Measurements from ENCODE around the gene RAD51B. TPM values are rescaled to one million over a fixed set of nuclear protein-coding genes. Genes with fewer than 3 reads are reported as not detected.

Gene RAD51B
- total RNA-seq, 1 experiment from 2014 or later: 16.7 TPM

- Histone ChIP-seq H2BK15ac (ENCODE audit: low read depth, low read length) (no peak overlapping the region), H3K79me2 (ENCODE audit: insufficient read depth, low read length) (no peaks in the 10 kb centered on the region), H2BK20ac (ENCODE audit: low read depth, low read length, poor library complexity, severe bottlenecking) (no peak overlapping the region), H4K5ac (ENCODE audit: insufficient read length, low read depth, low read length) (no peak overlapping the region), H4K20me1 (ENCODE audit: control insufficient read depth, insufficient read depth, insufficient read length) (no peaks in the 10 kb centered on the region), H3T11ph (ENCODE audit: low read length) (no peak overlapping the region), H2BK5ac (ENCODE audit: insufficient read length, low read length) (no peak overlapping the region), H4K8ac (replicated peaks; ENCODE audit: insufficient read length, low read depth, low read length) (no peak overlapping the region), H3K27ac (ENCODE audit: insufficient read length, low read depth, low read length) (no peak overlapping the region), H2BK120ac (ENCODE audit: low read depth, low read length, poor library complexity, severe bottlenecking) (no peak overlapping the region), H3K9ac (ENCODE audit: extremely low read depth, insufficient read length, low read length) (no peak overlapping the region), H3K4ac (ENCODE audit: low read depth, low read length) (no peak overlapping the region), H2AK5ac (ENCODE audit: insufficient read length, low read length) (no peak overlapping the region), H4K91ac (ENCODE audit: insufficient read length, low read depth, low read length) (no peak overlapping the region), H3K18ac (ENCODE audit: insufficient read length, low read depth, low read length) (no peak overlapping the region), H2BK12ac (ENCODE audit: insufficient read length, low read depth, low read length) (no peak overlapping the region), H3K14ac (ENCODE audit: insufficient read depth, low read length) (no peak overlapping the region), H2AFZ (ENCODE audit: low read length) (no peak overlapping the region), H3K9me3 (ENCODE audit: control insufficient read depth, low read depth, low read length) (no peaks in the 10 kb centered on the region), H3K23me2 (ENCODE audit: insufficient read length, low read depth, low read length, poor library complexity, severe bottlenecking) (no peaks in the 10 kb centered on the region), H3K4me1 (ENCODE audit: insufficient read depth, low read length) (peaks cover 3% of the 10 kb centered on the region), H3K56ac (ENCODE audit: insufficient read length, low read depth, low read length) (no peak overlapping the region), H3K27me3 (ENCODE audit: insufficient read depth, low read length) (no peaks in the 10 kb centered on the region), H3K4me2 (ENCODE audit: insufficient read depth, insufficient read length, low read length) (no peak overlapping the region), H3K79me1 (ENCODE audit: insufficient read depth, low read depth, low read length, poor library complexity, severe bottlenecking) (no peaks in the 10 kb centered on the region), H3K23ac (ENCODE audit: insufficient read length, low read depth, low read length) (no peak overlapping the region)
- Mint-ChIP-seq H3K9me3 (no peaks in the 10 kb centered on the region), H3K27me3 (ENCODE audit: low read depth) (no peaks in the 10 kb centered on the region), H3K36me3 (ENCODE audit: insufficient read depth in 1 of 3, low read depth in 3 of 3) (no peaks in the 10 kb centered on the region; a peak in 1 of 7 replicates), H3K27ac (peak overlapping the region in 1 of 3 experiments; percentile 59; a peak in 1 of 7 replicates), H3K4me1 (peaks cover 5 to 8% of the 10 kb centered on the region in 2 experiments), H3K4me3 (no peak overlapping the region)
- no peak for TF ChIP-seq CTCF (conservative IDR thresholded peaks at IDR 0.05)
- no peak for DNase-seq
- no CpG with 5 or more reads among the region's 11 CpGs for WGBS (ENCODE audit: extremely low coverage, insufficient read length, low lambda C conversion rate)
These were observed 856.9 kb downstream of the RAD51B start for GRCh38 chr14:68676511-68676943.
